ENCODE data around the gene MYO3B. TPM values are rescaled to one million over a fixed set of nuclear protein-coding genes. Genes with fewer than 3 reads are reported as not detected.

Gene MYO3B
- total and polyA plus RNA-seq, 5 donors: not detected

GRCh38 chr2:170579511-170579910 is 401.6 kb downstream of the MYO3B start:
- no peak overlapping the region for H3K27ac ChIP-seq (ENCODE audit: low read length)
- no peak for DNase-seq
- no peaks in the 10 kb centered on the region for H3K4me1 ChIP-seq (ENCODE audit: control insufficient read depth, insufficient read depth, low read length)
- no peak for ATAC-seq
- no peaks in the 10 kb centered on the region for H3K9me3 ChIP-seq (ENCODE audit: control insufficient read depth, low read length)
- H3K27me3 ChIP-seq (ENCODE audit: control insufficient read depth, insufficient read depth): no peaks in the 10 kb centered on the region
- 74% methylated on average over 2 of the region's 2 CpGs for WGBS
- intact Hi-C loops (cut with DNase I): no loop called here
- H3K4me3 ChIP-seq (ENCODE audit: low read length): no peak overlapping the region

GRCh38 chr2:170582313-170582712 is 404.4 kb downstream of the MYO3B start:
- H3K9me3 ChIP-seq (ENCODE audit: control insufficient read depth, low read length): no peaks in the 10 kb centered on the region
- WGBS: 81% methylated on average over 3 of the region's 3 CpGs
- intact Hi-C loops (cut with DNase I): no loop called here
- H3K27me3 ChIP-seq (ENCODE audit: control insufficient read depth, insufficient read depth): no peaks in the 10 kb centered on the region
- no peak overlapping the region for H3K4me3 ChIP-seq (ENCODE audit: low read length)
- DNase-seq (no peak), ATAC-seq (no peak)
- no peaks in the 10 kb centered on the region for H3K4me1 ChIP-seq (ENCODE audit: control insufficient read depth, insufficient read depth, low read length)
- H3K27ac ChIP-seq (ENCODE audit: low read length): no peak overlapping the region

GRCh38 chr2:170582751-170583463 is 405.0 kb downstream of the MYO3B start:
- DNase-seq (no peak), ATAC-seq (no peak)
- Histone ChIP-seq H3K4me3 (ENCODE audit: low read length) (no peak overlapping the region), H3K4me1 (ENCODE audit: control insufficient read depth, insufficient read depth, low read length) (no peaks in the 10 kb centered on the region), H3K27ac (ENCODE audit: low read length) (no peak overlapping the region), H3K9me3 (ENCODE audit: control insufficient read depth, low read length) (no peaks in the 10 kb centered on the region), H3K27me3 (ENCODE audit: control insufficient read depth, insufficient read depth) (no peaks in the 10 kb centered on the region)
- intact Hi-C loops (cut with DNase I): no loop called here
- 66% methylated on average over 8 of the region's 8 CpGs for WGBS

GRCh38 chr2:170585067-170585466 is 407.1 kb downstream of the MYO3B start:
- H3K9me3 ChIP-seq (ENCODE audit: control insufficient read depth, low read length): no peaks in the 10 kb centered on the region
- no peaks in the 10 kb centered on the region for H3K4me1 ChIP-seq (ENCODE audit: control insufficient read depth, insufficient read depth, low read length)
- H3K4me3 ChIP-seq (ENCODE audit: low read length): no peak overlapping the region
- no peak overlapping the region for H3K27ac ChIP-seq (ENCODE audit: low read length)
- no peak for DNase-seq
- H3K27me3 ChIP-seq (ENCODE audit: control insufficient read depth, insufficient read depth): no peaks in the 10 kb centered on the region
- intact Hi-C loops (cut with DNase I): no loop called here
- ATAC-seq: no peak

- DNase-seq (no peak), ATAC-seq (no peak)
- no peak overlapping the region for H3K4me3 ChIP-seq (ENCODE audit: low read length)
- no peaks in the 10 kb centered on the region for H3K9me3 ChIP-seq (ENCODE audit: control insufficient read depth, low read length)
- 54% methylated on average over 2 of the region's 2 CpGs for WGBS
- no peaks in the 10 kb centered on the region for H3K4me1 ChIP-seq (ENCODE audit: control insufficient read depth, insufficient read depth, low read length)
- intact Hi-C loops (cut with DNase I): no loop called here
- H3K27me3 ChIP-seq (ENCODE audit: control insufficient read depth, insufficient read depth): no peaks in the 10 kb centered on the region
- no peak overlapping the region for H3K27ac ChIP-seq (ENCODE audit: low read length)
Measured at GRCh38 chr2:170586571-170587095, 408.7 kb downstream of the MYO3B start.

GRCh38 chr2:170587117-170587516 is 409.2 kb downstream of the MYO3B start:
- H3K4me1 ChIP-seq (ENCODE audit: control insufficient read depth, insufficient read depth, low read length): no peaks in the 10 kb centered on the region
- ATAC-seq (no peak), DNase-seq (no peak)
- H3K27ac ChIP-seq (ENCODE audit: low read length): no peak overlapping the region
- H3K4me3 ChIP-seq (ENCODE audit: low read length): no peak overlapping the region
- 85% methylated on average over 2 of the region's 2 CpGs for WGBS
- intact Hi-C loops (cut with DNase I): no loop called here
- no peaks in the 10 kb centered on the region for H3K9me3 ChIP-seq (ENCODE audit: control insufficient read depth, low read length)
- H3K27me3 ChIP-seq (ENCODE audit: control insufficient read depth, insufficient read depth): no peaks in the 10 kb centered on the region

- Histone ChIP-seq H3K9me3 (ENCODE audit: control insufficient read depth, low read length) (no peaks in the 10 kb centered on the region), H3K4me1 (ENCODE audit: control insufficient read depth, insufficient read depth, low read length) (no peaks in the 10 kb centered on the region), H3K27ac (ENCODE audit: low read length) (no peak overlapping the region), H3K27me3 (ENCODE audit: control insufficient read depth, insufficient read depth) (no peaks in the 10 kb centered on the region), H3K4me3 (ENCODE audit: low read length) (no peak overlapping the region)
- no peak for ATAC-seq
- intact Hi-C loops (cut with DNase I): no loop called here
- DNase-seq: no peak
- WGBS: 85% methylated on average over 2 of the region's 2 CpGs
Measured at GRCh38 chr2:170587922-170588321, 410.0 kb downstream of the MYO3B start.

- intact Hi-C loops (cut with DNase I): no loop called here
- Histone ChIP-seq H3K9me3 (ENCODE audit: control insufficient read depth, low read length) (no peaks in the 10 kb centered on the region), H3K27ac (ENCODE audit: low read length) (no peak overlapping the region), H3K4me1 (ENCODE audit: control insufficient read depth, insufficient read depth, low read length) (no peaks in the 10 kb centered on the region), H3K4me3 (ENCODE audit: low read length) (no peak overlapping the region), H3K27me3 (ENCODE audit: control insufficient read depth, insufficient read depth) (no peaks in the 10 kb centered on the region)
- WGBS: 64% methylated on average over 2 of the region's 2 CpGs
- ATAC-seq: no peak
- no peak for DNase-seq
Measured at GRCh38 chr2:170588729-170589128, 410.8 kb downstream of the MYO3B start.

- no peaks in the 10 kb centered on the region for H3K9me3 ChIP-seq (ENCODE audit: control insufficient read depth, low read length)
- intact Hi-C loops (cut with DNase I): no loop called here
- DNase-seq (no peak), ATAC-seq (no peak)
- 94% methylated on average over 3 of the region's 3 CpGs for WGBS
- no peak overlapping the region for H3K4me3 ChIP-seq (ENCODE audit: low read length)
- H3K27ac ChIP-seq (ENCODE audit: low read length): no peak overlapping the region
- H3K27me3 ChIP-seq (ENCODE audit: control insufficient read depth, insufficient read depth): no peaks in the 10 kb centered on the region
- H3K4me1 ChIP-seq (ENCODE audit: control insufficient read depth, insufficient read depth, low read length): no peaks in the 10 kb centered on the region
Measured at GRCh38 chr2:170596576-170596975, 418.6 kb downstream of the MYO3B start.

GRCh38 chr2:170598067-170598395 is 420.1 kb downstream of the MYO3B start:
- DNase-seq (no peak), ATAC-seq (no peak)
- Histone ChIP-seq H3K4me3 (ENCODE audit: low read length) (no peak overlapping the region), H3K27me3 (ENCODE audit: control insufficient read depth, insufficient read depth) (no peaks in the 10 kb centered on the region), H3K9me3 (ENCODE audit: control insufficient read depth, low read length) (no peaks in the 10 kb centered on the region), H3K4me1 (ENCODE audit: control insufficient read depth, insufficient read depth, low read length) (no peaks in the 10 kb centered on the region), H3K27ac (ENCODE audit: low read length) (no peak overlapping the region)
- intact Hi-C loops (cut with DNase I): no loop called here
- WGBS: 65% methylated on average over 4 of the region's 4 CpGs

- Histone ChIP-seq H3K4me1 (ENCODE audit: control insufficient read depth, insufficient read depth, low read length) (no peaks in the 10 kb centered on the region), H3K27ac (ENCODE audit: low read length) (no peak overlapping the region), H3K27me3 (ENCODE audit: control insufficient read depth, insufficient read depth) (no peaks in the 10 kb centered on the region), H3K9me3 (ENCODE audit: control insufficient read depth, low read length) (no peaks in the 10 kb centered on the region), H3K4me3 (ENCODE audit: low read length) (no peak overlapping the region)
- DNase-seq (no peak), ATAC-seq (no peak)
- intact Hi-C loops (cut with DNase I): no loop called here
- WGBS: 81% methylated on average over 2 of the region's 2 CpGs
Measured at GRCh38 chr2:170601489-170601888, 423.5 kb downstream of the MYO3B start.

GRCh38 chr2:170605862-170606261 is 427.9 kb downstream of the MYO3B start:
- H3K9me3 ChIP-seq (ENCODE audit: control insufficient read depth, low read length): no peaks in the 10 kb centered on the region
- ATAC-seq (no peak), DNase-seq (no peak)
- H3K4me1 ChIP-seq (ENCODE audit: control insufficient read depth, insufficient read depth, low read length): no peaks in the 10 kb centered on the region
- WGBS: 89% methylated on average over 3 of the region's 3 CpGs
- no peak overlapping the region for H3K4me3 ChIP-seq (ENCODE audit: low read length)
- intact Hi-C loops (cut with DNase I): no loop called here
- no peak overlapping the region for H3K27ac ChIP-seq (ENCODE audit: low read length)
- H3K27me3 ChIP-seq (ENCODE audit: control insufficient read depth, insufficient read depth): no peaks in the 10 kb centered on the region

All from right cardiac atrium (tissue), 5 donors.